Measurements from ENCODE around the gene ZNF205. TPM values are rescaled to one million over a fixed set of nuclear protein-coding genes. Genes with fewer than 3 reads are reported as not detected.

The ZNF205 gene
- total and polyA plus RNA-seq, 2 of the 4 experiments (the other 2 are of a cell fraction): 8.2 to 12.7 TPM

DNA sequence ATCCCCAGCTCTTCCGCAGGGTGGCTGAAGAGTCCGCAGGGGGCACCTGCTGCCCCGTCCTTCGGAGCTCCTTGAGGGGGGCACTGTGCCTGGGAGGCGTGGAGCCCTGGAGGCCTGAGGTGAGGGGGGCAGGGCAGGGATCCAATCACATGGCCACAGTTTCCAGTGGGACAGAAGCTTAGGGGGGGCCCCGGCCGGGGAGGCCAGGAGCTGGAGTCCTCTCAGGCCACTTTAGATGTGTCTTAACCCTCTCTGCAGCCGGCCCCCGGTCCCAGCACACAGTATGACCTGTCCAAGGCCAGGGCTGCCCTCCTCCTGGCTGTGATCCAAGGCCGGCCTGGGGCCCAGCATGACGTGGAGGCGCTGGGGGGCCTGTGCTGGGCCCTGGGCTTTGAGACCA is 33.3 kb downstream of the ZNF205 start:
- no peak for DNase-seq
- dilution Hi-C loops (cut with HindIII; ENCODE audit: low sequenced_read_pairs, unreplicated experiment): no loop called here
- CTCF ChIA-PET: no interaction called here

More for the DNA sequence above, 33.3 kb downstream of the ZNF205 start:
- no peak overlapping the region for H2BK5ac ChIP-seq (ENCODE audit: low read depth, low read length, poor library complexity, severe bottlenecking)
- no peak overlapping the region for H2AK5ac ChIP-seq (ENCODE audit: low read depth, low read length)
- BruUV-seq (replicated peaks): no TSS peak
- H2BK15ac ChIP-seq (ENCODE audit: low read depth, low read length): no peak overlapping the region
- H3K79me1 ChIP-seq (ENCODE audit: low read depth in 1 of 2, low read length in 2 of 2): peaks cover 0 to 13% of the 10 kb centered on the region in 2 experiments; a peak in 2 of 4 replicates
- no peak overlapping the region for H2BK20ac ChIP-seq (ENCODE audit: low read depth, low read length)
- in situ Hi-C loops (cut with MboI; ENCODE audit: low sequenced_read_pairs) (no loop called here), intact Hi-C loops (cut with micrococcal nuclease) (no loop called here)
- H4K20me1 ChIP-seq (ENCODE audit: insufficient read depth, low read length): peaks cover under 1% of the 10 kb centered on the region
- no peaks in the 10 kb centered on the region for H3K27me3 ChIP-seq (ENCODE audit: control insufficient read depth, insufficient read depth, low read length)
- no peak overlapping the region for H3K27ac ChIP-seq (ENCODE audit: insufficient read depth, low read length)
- H3K18ac ChIP-seq (ENCODE audit: low read depth, low read length): no peak overlapping the region
- no peak overlapping the region for H4K8ac ChIP-seq (ENCODE audit: low read depth in 2 of 2, low read length in 2 of 2)
- H4K91ac ChIP-seq (ENCODE audit: insufficient read depth, low read depth, low read length): no peak overlapping the region
- TF ChIP-seq MAZ (IDR thresholded peaks at IDR 0.05; ENCODE audit: borderline replicate concordance, low read depth, low read length) (no peak), POLR2A (IDR thresholded peaks at IDR 0.05; ENCODE audit: low read depth, low read length) (no peak), RAD21 (IDR thresholded peaks at IDR 0.05; ENCODE audit: low read length) (no peak), SMC3 (IDR thresholded peaks at IDR 0.05; ENCODE audit: low read depth, low read length) (no peak)
- TF ChIP-seq, protein P1, sequence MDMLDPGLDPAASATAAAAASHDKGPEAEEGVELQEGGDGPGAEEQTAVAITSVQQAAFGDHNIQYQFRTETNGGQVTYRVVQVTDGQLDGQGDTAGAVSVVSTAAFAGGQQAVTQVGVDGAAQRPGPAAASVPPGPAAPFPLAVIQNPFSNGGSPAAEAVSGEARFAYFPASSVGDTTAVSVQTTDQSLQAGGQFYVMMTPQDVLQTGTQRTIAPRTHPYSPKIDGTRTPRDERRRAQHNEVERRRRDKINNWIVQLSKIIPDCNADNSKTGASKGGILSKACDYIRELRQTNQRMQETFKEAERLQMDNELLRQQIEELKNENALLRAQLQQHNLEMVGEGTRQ (IDR thresholded peaks at IDR 0.05; ENCODE audit: low read depth, low read length): no peak
- H3K14ac ChIP-seq (replicated peaks; ENCODE audit: low read depth, low read length): no peak overlapping the region
- no peak overlapping the region for H3K4me3 ChIP-seq (ENCODE audit: insufficient read depth, low read depth, low read length)
- H3K4me2 ChIP-seq (ENCODE audit: low read depth, low read length): no peak overlapping the region
- no peaks in the 10 kb centered on the region for H3K9me3 ChIP-seq (ENCODE audit: control insufficient read depth, insufficient read depth, low read length)
- no peak overlapping the region for H2AFZ ChIP-seq (replicated peaks; ENCODE audit: low read length, poor library complexity)
- no peak overlapping the region for H4K5ac ChIP-seq (ENCODE audit: low read depth, low read length)
- H2AK9ac ChIP-seq (replicated peaks; ENCODE audit: low read depth, low read length, poor library complexity): no peak overlapping the region
- no peak for ATAC-seq (ENCODE audit: low read depth)
- POLR2A ChIA-PET (ENCODE audit: unreplicated experiment): interaction anchor here (0.5 kb wide), 1 partner anchor 8 kb away, joined by 3 read pairs; no protein-coding TSS in a partner anchor
- H3K56ac ChIP-seq (ENCODE audit: extremely low read depth, insufficient read depth, low read length): no peak overlapping the region
- WGBS, 2 experiments (ENCODE audit: extremely low coverage in 2 of 2, insufficient read length in 1 of 2): 74% methylated on average over 6 of the region's 12 CpGs; no CpG with 5 or more reads in 1 of the 2 experiments
- H3K4me1 ChIP-seq (ENCODE audit: control insufficient read depth, insufficient read depth, low read length): peaks cover 3% of the 10 kb centered on the region; the same call in 1 of the 2 replicates
- no peak overlapping the region for H3K9ac ChIP-seq (ENCODE audit: low read depth, low read length)
- H3K9me1 ChIP-seq (ENCODE audit: insufficient read depth, low read length): 0 out of 2 replicates have a peak, but pooled peaks cover 10% of the 10 kb centered on the region
- no peak overlapping the region for H3K4ac ChIP-seq (ENCODE audit: low read depth, low read length)
- no peak overlapping the region for H3K23ac ChIP-seq (ENCODE audit: low read depth, low read length)
- no peak overlapping the region for H2BK120ac ChIP-seq (ENCODE audit: low read depth, low read length)
- H3K36me3 ChIP-seq (ENCODE audit: control insufficient read depth, insufficient read depth, low read length): peaks cover 12% of the 10 kb centered on the region
